RWPE1 (cell line): ENCODE data around the gene CD84.
"Not testable (repeated sequence)": the region's sequence is repeated elsewhere in the genome, so short reads cannot be mapped to it uniquely, and the experiment has no call there.

Experiments
- CTCF ChIA-PET: fragments of 350-600 bp; sonication (Branson Sonifier 250); formaldehyde crosslinking; extraction: SDS; loops from one replicate; lab custom pipeline; 2021; lab: Yijun Ruan, JAX
- POLR2A ChIA-PET: fragments of 400-600 bp; formaldehyde crosslinking; extraction: SDS; loops from one replicate; lab custom pipeline; 2020; ENCODE audit warnings: antibody characterized with exemption; ENCODE audit not compliant: low non-redundant PET; lab: Yijun Ruan, JAX
- DNase-seq: peaks from one replicate; pipeline ENCODE4 v3.0.0; 2012; ENCODE audit warnings: low spot score
- H3K27ac ChIP-seq: fragments of 450-650 bp; 2 replicates; pipeline ENCODE4 v1.5.1; 2017
- TF ChIP-seq, protein P1 (sequence below): fragments of 450-650 bp; conservative IDR thresholded peaks from 2 replicates; pipeline ENCODE4 v1.5.1; 2017; ENCODE audit warnings: low read depth, mild to moderate bottlenecking

Gene CD84

DNA sequence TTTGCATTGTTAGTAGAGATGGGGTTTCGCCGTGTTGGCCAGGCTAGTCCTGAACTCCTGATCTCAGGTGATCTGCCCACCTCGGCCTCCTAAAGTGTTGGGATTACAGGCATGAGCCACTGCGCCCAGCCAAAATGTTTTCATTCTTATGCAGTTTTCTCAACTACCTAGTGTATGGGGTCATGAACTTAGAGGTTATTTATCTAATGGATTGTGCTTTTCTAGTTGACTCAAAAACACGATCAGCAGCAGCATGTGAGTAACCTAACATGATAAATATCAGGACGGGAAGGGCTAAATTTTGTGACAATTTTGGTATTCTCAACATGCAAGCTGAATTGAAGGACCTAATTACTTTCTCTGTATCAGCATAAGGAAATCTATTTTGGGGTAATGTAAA lies 9.2 kb upstream of the CD84 start:
- ChIA-PET CTCF (interaction anchor here (0.6 kb wide), 1 partner anchor 507 kb away, joined by 3 read pairs; the partner anchor contains the start of gene KCNJ9), POLR2A (no interaction called here)
- no peak overlapping the region for H3K27ac ChIP-seq
- TF ChIP-seq, protein P1, sequence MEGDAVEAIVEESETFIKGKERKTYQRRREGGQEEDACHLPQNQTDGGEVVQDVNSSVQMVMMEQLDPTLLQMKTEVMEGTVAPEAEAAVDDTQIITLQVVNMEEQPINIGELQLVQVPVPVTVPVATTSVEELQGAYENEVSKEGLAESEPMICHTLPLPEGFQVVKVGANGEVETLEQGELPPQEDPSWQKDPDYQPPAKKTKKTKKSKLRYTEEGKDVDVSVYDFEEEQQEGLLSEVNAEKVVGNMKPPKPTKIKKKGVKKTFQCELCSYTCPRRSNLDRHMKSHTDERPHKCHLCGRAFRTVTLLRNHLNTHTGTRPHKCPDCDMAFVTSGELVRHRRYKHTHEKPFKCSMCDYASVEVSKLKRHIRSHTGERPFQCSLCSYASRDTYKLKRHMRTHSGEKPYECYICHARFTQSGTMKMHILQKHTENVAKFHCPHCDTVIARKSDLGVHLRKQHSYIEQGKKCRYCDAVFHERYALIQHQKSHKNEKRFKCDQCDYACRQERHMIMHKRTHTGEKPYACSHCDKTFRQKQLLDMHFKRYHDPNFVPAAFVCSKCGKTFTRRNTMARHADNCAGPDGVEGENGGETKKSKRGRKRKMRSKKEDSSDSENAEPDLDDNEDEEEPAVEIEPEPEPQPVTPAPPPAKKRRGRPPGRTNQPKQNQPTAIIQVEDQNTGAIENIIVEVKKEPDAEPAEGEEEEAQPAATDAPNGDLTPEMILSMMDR: no peak
- DNase-seq: no peak

DNA sequence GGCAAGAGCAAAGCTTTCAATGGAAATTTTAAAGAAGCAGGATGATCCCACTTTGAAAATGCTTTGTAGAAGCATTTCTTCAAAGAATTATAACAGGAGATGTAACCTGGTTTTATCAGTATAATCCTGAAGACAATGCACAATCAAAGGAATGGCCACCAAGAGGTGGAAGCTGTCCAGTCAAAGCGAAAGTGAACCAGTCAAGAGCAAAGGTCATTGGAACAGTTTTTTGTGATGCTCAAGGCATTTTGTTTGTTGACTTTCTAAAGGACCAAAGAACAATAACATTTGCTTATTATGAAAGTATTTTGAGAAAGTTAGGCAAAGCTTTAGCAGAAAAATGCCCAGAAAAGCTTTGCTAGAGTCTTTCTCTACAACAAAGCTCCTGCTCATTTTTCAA lies 5.5 kb upstream of the CD84 start:
- TF ChIP-seq, protein P1: no peak
- DNase-seq: no peak
- POLR2A ChIA-PET: no interaction called here
- CTCF ChIA-PET: interaction anchor here (0.7 kb wide), 1 partner anchor 10 kb away, joined by 3 read pairs; no protein-coding TSS in a partner anchor
- no peak overlapping the region for H3K27ac ChIP-seq

GRCh38 chr1:160582976-160583375 lies 3.7 kb upstream of the CD84 start:
- DNase-seq, H3K27ac ChIP-seq, CTCF ChIA-PET, POLR2A ChIA-PET: not testable (repeated sequence)

- CTCF ChIA-PET: no interaction called here
- H3K27ac ChIP-seq: no peak overlapping the region
- POLR2A ChIA-PET: no interaction called here
These were observed 2.7 kb upstream of the CD84 start for GRCh38 chr1:160581961-160582360.

DNA sequence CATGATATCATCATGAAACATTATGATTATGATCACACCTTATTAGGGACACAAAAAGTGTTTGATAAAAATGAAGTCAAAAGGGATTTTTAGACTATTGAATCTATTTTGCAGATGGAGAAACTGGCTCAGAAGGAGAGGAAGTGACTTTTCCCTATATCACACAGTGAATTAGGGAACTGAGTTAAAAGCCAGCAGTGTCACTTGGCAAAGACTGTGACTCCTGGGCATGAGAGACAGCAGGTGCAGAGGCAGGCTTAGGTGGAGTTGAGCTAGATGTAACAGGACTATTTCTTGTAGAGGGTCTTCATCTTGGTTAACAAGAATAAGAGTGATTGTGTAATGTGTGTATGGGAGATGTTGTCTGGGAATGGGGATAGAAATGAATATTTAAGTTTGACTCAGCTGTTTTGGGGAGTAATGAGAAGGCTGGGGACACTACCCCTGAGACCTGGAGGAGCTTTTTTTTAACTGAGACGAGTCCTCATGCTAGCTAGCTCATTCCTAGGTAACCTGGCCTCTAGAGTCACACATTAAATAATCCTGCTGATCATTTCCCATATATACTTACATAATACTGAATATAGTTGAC lies 1.0 kb upstream of the CD84 start:
- CTCF ChIA-PET: interaction anchor here (0.7 kb wide), 1 partner anchor 1424 kb away, joined by 4 read pairs; no protein-coding TSS in a partner anchor
- H3K27ac ChIP-seq: no peak overlapping the region
- DNase-seq: no peak
- TF ChIP-seq, protein P1: no peak
- POLR2A ChIA-PET: no interaction called here

More at GRCh38 chr1:160581961-160582360, 2.7 kb upstream of the CD84 start:
- TF ChIP-seq, protein P1: no peak
- DNase-seq: no peak

GRCh38 chr1:160578525-160579191 lies 638 bp downstream of the CD84 start:
- ChIA-PET POLR2A (no interaction called here), CTCF (no interaction called here)
- H3K27ac ChIP-seq: no peak overlapping the region
- TF ChIP-seq, protein P1: no peak
- no peak for DNase-seq

- TF ChIP-seq, protein P1: no peak
- H3K27ac ChIP-seq: no peak overlapping the region
- POLR2A ChIA-PET: no interaction called here
- CTCF ChIA-PET: no interaction called here
- no peak for DNase-seq
These were observed 1.1 kb downstream of the CD84 start for GRCh38 chr1:160578175-160578524.
